Jurkat, Clone E6-1 (cell line): Measurements from ENCODE around the gene NUDT16L1.

Experiments
- DNase-seq: peaks from one replicate; pipeline ENCODE4 v3.0.0-alpha.2; 2011; ENCODE audit warnings: low read depth, low spot score
- H3K4me3 ChIP-seq: 2 replicates; pipeline ENCODE4 v1.5.1; 2011; ENCODE audit warnings: mild to moderate bottlenecking, low read length, control low read depth, moderate library complexity

The NUDT16L1 gene

DNA sequence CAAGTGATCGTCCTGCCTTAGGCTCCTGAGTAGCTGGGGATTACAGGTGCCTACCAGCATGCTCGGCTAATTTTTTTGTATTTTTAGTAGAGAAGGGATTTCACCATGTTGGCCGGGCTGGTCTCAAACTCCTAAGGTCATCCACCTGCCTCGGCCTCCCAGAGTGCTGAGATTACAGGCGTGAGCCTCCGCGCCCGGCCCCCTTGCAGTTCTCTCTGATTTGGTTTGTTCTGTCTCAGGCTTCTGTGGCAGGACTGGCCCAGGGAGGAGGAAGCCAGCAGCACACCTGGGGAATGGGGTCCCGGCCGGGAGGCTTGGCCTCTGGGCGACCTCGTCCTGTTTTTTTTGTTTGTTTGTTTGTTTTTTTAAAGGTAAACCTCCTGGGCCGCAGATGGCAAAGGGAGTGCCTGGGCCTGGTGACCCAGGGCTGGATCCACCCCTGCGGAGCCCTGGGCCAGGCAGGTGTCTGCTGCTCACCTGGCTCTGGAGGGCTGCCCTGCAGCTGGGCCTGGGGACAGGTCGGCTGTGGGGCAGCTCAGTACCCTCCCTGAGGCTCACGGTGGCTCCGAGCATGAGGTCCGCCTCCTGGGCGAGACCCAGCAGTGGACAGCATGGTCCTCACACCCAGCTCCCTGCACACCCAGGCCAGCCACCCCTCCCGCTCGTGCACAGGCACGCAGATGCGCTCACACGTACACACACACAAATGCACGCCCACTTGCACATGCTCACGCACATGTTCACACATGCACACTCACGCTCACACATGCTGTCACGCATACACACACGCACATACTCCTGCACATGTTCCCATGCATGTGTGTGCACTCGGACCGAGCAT, 3.3 kb upstream of the NUDT16L1 start:
- no peak overlapping the region for H3K4me3 ChIP-seq
- no peak for DNase-seq

DNA sequence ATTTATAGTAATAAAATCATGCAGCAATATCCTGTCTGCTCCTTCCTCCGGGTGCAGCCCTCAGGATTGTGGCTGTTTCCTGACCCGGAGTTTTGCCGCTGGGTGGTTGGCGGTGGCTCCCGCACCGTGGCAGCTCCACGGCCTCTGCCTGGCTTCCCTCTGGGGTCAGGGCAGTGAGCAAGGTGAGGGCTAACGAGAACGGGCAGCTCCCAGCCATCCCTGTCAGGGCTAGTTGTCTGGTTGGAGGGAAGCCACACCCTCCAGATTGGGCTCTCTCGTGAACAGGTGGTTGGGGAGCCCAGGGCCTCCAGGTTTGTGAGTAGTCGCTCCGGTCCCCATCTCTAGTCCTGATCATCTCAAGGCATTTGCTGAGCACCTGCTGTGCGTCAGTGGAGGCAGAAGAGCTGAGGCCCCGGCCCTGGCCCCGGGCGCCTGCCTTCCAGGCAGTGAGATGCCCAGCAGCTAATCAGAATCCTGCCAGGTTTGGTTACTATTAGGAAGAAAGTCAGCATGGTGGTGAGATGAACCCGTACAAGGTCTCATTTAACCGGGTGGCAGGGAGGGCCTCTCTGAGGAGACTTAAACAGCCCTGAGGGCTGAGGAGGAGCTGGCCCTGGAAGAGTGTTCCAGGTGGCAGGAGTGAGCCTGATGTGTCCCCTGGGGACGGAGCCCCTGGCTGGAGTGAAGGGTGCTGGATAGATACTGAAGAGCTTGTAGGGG, 2.3 kb upstream of the NUDT16L1 start:
- no peak overlapping the region for H3K4me3 ChIP-seq
- no peak for DNase-seq

DNA sequence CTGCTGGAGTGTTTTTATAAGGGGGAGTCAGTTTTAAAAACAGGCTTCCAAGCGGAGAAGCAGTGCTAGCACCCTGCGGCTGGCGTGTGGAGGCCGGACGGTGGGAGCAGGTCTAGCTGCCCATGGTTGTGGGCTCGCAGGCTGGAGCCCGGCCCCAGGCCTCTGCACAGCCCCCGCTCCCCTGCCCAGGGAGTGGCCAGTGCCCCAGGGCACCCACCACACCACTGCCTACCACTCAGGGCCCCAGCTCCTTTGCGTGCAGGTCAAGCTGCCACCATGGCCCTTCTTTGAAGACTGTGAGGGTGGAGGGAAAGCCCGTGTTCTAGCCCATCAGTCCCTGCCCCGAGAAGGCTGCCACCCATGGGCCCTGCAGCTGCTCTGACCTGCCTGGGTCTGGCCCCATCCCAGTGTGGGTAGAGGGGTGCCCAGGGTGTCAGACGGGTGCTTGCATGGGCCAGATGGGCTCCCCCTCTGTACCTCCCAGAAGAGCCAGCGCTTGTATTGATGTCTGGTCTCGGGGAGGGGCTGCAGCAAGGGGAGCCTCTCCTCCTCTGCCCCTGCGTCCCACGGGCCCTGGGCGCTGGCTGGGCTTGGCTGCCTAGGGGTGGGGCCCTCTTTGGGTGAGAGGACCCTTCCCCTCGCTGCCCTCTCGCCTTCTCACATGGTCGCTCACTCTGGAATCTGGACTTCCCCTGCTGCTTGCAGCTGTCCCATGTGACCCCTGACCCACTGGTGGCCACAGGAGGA, 1.5 kb upstream of the NUDT16L1 start:
- no peak for DNase-seq
- no peak overlapping the region for H3K4me3 ChIP-seq

DNA sequence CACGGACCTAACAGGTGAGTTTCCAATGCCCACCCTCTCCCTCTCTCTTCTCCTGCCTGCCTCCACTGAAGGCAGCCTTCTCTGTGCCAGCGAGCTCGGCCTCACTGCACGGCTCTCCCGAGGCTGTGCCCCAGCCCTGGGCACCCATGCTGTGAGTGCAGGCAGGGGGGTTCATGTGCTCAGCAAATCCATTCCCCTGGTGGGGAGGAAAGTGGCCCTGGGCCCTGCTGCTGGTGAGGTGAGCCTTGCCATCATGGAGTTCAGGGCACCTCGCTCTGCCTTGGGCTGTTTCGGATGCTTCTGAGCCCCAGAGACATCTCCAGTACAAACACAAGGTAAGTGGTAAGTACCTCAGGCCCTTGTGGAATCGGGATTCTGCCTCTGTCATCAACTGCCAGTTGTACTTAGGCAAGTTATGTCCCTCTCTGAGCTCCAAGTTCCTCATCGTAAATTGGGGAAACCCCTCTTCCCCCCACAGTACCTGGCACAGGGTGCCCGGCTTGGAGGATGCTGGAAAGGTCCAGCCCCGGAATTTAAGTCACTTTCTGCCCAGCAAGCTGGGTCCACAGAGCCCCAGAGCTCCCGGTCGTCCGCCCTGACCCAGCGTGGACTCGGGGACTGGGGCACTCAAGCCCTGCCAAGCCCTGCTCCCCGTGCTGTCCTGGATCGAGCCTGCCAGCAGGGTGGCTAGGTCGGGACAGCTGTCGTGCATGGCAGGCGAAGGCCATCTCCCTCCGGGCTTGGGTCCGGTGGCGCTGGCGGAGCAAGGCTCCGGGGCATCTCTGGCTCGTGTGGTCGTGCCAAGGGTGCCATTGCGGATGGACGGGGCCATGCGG, 684 bp upstream of the NUDT16L1 start:
- DNase-seq = no peak
- peak overlapping the region; percentile 69 for H3K4me3 ChIP-seq

DNA sequence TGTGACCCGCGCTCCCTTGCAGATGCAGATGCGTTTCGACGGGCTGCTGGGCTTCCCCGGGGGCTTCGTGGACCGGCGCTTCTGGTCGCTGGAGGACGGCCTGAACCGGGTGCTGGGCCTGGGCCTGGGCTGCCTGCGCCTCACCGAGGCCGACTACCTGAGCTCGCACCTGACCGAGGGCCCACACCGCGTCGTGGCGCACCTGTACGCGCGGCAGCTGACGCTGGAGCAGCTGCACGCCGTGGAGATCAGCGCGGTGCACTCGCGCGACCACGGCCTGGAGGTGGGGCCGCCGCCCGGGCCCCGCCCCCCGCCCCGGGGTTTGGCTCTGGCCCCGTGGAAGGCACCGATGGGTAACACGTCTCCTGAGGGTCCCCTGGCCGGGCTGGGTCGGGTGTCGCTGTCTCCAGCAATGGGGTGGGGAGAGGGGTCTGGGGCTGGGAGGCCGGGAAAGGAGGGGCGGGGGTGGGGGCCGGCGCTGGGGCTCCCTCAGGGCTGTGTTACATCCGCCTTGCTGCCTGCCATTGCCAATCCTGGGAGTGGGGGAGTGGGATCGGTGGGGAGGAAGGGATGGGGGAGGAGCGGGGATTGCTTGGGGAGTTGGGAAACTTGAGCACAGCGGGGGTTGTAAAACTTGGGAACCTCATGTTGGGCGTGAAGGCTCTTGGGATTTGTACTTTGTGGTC, 737 bp downstream of the NUDT16L1 start:
- no peak for DNase-seq
- H3K4me3 ChIP-seq = peak overlapping the region; percentile 77

DNA sequence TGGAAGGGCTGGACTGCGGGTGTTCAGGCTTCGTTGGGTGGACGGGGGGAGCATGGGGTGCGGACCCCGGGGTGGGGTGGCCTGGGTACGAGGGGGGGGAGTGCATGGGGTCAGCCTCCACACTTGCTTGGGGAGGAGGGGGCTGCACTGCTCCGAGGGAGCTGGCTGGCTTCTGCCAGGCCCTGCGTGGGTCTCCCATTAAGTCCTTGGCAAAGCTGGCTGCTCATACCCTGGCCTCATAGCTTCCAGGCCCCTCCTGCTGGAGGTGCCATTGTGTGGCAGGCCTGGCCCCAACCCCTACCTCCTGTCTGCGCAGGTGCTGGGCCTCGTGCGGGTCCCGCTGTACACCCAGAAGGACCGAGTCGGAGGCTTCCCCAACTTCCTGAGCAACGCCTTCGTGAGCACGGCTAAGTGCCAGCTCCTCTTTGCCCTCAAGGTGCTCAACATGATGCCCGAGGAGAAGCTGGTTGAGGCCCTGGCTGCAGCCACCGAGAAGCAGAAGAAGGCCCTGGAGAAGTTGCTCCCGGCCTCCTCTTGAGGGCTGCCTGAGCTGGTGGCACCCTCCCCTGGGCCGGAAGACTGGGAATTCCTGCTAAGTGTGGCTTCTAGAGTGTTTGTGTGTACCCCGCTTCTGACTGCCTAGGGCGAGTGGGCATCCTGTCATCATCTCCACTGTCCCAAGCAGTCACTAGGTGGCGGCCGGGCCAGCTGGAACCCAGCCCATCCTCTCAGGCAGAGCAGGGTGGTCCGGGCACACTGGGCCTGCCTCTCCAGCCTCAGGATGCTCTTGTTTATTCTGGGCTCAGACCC, 1.5 kb downstream of the NUDT16L1 start:
- peak overlapping the region; percentile 77 for H3K4me3 ChIP-seq
- no peak for DNase-seq

DNA sequence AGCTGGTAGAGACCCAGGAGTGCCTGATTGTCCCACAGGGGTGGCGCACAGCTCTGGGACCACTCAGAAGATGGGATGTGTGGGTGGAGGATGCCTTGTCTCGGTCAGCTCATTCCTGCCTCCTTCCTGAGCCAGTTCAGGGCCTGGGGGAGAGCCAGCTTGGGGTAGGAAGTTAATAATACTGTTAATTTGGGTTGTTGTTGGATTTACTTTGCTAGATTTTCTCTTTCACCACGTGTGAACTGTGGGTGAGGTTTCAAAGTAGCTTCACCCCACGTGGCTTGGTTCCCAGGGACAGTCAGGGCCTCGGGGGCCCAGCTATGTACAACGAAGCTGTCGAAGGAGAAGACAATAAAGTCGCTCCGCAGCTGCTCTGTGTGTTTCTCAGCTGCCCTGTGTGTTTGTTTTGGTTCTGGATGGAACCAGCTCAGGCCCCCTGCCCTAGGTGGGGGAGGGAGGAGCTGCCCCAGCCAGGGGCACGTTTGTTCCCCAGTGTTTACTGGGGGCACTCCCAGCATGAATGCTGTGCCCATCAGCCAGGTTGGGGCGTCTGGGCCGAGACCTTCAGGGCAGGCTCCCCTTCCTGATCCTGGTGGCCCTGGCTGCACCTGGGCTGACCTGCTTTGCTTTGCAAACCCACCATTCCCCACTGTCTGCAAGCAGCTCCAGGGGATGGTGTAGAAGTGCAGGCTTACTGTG, 2.3 kb downstream of the NUDT16L1 start:
- no peak for DNase-seq
- H3K4me3 ChIP-seq = no peak overlapping the region

DNA sequence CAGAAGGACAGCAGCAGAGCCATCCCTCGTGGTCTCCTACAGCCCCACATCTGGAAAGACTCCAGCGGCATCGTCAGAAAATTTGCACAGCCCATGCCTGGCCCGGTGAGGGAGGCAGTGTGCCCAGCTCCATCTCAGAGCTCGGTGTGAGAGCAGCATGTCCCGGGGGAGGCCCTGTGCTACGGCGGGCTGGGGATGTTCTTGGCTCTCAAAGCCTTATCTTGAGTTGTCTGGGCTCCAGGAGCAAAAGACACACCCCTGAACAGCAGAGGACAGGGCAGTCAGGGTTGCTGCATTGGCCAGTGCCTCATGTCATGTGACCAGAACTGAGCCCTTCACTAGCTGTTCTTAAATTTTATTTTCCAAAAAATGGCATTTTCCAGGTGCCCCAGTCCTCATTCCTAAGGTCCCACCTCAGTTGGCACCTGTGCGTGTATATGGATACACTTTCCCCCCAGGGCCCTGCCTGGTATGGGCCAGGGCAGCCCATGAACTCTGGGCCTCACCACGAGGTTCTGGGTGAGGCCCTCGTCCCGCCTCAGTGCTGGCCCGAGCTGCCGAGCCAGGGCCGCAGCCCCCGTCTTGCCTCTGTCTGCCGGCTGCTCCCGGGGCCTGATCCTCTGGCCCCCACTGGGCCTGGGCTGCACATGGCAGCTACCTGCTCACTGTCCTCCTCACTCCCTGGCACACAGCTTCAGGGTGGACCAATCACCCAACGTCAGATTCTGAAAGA, 3.0 kb downstream of the NUDT16L1 start:
- H3K4me3 ChIP-seq = no peak overlapping the region
- DNase-seq = no peak

DNA sequence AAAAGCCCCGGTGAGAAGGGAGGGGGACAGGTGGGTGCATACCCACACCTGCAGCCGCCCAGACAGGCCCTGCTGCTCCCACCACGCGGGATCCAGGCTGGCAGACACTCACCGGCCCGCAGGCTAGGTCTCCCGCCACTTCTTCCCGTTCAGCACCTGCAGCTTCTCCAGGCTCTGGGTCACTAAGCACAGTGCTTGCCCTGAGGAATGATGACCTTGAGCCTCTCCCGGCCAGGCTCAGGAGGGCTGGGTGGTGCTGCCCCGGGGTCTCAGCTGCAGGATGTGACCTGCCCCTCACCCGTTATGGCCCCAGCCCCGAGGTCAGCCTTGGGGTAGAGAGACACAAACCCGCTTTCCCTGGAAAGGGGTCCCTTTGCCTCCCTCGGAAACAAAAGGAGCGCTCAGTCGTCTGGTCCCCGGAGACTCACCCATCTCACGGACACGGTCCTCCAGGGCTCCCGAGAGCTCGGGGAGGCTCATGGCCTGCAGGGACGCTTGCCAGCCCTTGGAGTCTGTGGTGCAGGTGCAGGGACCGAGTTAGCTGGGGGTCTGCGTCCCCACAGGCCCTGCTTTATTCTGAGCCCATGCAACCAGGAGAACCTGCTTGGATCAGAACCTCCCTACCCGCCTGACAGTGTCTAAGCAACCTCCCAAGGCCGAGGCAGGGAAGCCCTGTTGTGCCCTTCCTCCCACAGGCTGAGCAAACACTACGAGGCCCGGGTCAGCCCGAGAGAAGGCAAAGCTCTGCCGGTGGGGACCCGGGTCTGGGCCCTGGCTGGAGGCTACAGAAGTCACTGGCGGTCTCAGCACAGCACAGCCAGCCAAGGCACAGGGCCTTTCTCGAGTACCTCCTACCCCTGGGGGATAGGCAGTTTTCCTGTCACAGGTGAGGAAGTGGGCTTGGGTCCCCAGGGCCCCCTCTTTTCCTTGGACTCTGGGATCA, 3.8 kb downstream of the NUDT16L1 start:
- no peak for DNase-seq
- no peak overlapping the region for H3K4me3 ChIP-seq

DNA sequence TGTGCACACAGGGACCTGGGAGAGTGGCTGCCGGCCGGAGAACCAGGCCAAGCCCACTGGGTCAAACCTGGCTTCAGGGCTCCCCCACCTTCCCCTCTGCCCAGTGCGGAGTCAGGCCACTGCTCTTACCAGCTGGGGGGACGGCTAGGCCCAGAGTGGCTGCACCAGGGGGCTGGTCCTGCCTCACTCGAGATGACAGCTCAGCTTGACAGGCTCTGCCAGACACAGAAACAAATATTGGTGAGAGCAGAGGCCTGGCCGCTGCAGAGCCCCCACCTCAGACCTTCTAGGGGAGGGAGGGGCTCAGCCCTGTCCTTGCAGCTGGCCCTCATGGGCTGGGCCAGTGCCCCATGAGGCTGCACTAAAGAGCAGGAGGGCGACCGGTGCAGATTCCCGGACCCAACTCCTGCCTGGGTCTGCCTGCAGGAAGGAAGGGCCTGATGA, 4.5 kb downstream of the NUDT16L1 start:
- no peak for DNase-seq
- no peak overlapping the region for H3K4me3 ChIP-seq

DNA sequence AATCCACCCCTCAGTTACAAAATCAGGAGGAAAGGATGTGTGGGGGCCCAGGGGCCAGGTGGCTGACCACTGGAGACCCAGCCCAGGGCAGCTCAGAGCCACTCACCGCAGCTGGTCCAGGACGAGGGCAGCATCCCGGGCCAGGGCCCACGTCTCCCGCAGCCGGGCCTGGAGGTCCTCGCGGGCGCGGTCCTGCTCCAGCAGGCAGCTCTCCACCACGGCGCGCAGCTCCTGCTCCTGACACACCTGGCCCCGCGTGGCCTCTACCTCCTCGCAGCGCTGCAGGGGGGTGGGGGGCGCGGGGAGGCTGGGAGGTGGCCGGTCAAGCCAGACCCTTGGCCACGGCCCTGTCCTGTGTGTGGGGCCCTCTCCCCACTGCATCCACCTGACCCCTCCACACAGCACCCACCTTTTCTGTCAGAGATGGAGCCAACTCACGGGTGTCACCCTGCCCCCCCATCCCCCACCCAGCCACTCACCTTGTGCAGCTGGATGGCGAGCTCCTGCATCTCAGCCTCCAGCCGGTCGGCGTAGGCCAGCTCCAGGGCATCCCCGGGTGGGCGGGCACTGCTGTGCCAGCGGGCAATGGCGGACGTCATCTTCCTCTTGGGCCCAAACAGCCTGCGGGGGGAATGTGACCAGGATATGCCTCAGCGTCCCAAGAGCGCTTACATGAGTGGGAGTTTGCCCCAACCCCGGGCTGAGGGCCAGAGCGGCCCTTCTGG, 5.1 kb downstream of the NUDT16L1 start:
- no peak for DNase-seq
- H3K4me3 ChIP-seq = no peak overlapping the region

DNA sequence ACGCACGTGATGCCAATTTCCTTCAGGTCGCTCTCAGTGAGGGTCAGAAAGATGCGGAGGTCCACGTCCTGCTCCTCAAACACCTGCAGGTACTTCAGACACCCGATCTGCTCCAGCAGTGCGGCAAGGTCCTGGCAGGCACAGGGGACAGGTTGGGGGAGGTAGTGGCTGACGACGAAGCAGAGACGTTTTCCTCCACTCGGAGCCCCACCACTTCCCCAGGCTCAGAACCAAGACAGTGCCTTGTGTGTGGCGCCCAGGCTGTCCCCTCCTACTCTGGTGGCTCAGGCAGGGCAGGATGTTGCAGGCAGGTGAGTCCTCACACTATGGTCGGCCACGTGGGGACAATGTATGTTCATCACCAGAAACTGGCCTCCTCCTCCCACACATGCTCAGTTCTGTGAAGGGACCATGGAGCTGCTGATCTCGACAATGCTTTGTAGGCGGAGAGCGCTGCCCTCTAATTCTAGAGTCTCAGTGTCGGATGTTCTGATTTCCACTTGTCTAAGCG, 5.7 kb downstream of the NUDT16L1 start:
- H3K4me3 ChIP-seq = no peak overlapping the region
- no peak for DNase-seq

DNA sequence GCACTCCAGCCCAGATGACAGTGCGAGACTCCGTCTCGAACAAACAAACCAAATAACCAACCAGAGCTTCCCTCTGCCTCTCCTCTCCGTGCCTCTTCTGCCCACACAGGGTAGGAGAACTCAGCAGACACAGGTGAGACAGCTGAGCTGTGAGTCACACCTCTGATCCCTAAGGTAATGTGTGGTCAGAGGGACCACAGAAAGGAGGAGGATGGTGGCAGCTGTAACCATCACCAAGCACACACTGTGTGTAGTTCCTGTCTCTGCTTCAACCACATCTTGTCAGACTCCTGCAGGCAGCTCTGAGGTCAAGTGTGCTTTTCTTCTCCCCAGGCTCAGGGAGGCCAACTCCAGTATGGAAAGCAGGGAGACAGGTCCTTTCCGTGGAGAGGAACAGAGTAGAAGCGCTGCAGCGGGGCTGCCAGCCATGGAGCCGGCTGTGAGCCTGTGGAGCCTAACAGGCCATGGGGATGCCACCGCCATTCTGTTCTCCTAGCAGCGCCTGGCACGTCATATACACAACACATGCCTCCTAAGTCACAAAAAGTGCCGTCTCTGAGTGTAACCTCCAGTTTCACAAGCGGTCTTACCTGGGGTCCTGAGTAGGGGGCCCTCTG, 7.1 kb downstream of the NUDT16L1 start:
- peak; percentile 81 for DNase-seq

DNA sequence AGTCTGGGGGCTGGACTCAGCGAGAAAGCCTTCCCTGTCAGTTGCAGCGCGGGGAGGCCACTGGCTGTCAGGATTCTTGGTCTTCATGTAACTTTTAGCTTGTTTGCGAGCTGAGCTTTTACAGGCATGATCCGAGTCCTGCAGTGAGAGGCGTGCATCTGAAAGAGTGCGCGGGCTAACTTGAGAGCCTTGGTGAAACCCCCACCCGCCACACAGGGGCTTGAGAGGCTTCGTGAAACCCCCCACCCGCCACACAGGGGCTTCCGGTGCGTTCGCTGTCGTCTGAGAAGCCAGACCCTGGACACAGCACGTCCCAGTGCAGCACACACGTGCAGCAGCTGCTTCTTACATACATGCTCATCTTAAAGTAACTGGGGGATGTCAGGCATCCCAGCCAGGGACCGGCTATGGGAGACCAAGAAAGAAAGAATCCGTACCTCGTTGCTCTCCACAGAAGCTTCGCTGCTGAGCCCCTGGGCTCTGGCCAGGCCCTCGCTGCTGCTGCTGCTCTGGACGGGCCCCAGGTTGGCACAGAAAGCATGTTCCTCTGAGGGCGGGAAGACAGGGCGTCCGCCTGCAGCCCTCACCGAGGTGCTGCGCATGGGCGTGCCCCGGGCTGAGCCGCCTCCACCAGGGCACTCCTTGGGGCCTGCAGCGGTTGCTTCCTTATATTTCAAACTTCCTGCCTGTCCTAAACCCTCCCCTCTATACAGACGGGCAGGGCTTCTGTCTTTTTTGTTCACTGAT, 7.8 kb downstream of the NUDT16L1 start:
- no peak overlapping the region for H3K4me3 ChIP-seq
- DNase-seq = no peak

More for the DNA sequence above, 7.1 kb downstream of the NUDT16L1 start:
- H3K4me3 ChIP-seq = no peak overlapping the region
